LNCAP (cell line): ENCODE data around the gene ADCY3.

Source experiments
- TF ChIP-seq, protein P1 (sequence below): fragments of 450-650 bp; IDR thresholded peaks from 2 replicates; pipeline ENCODE4 v1.5.1; 2017; ENCODE audit warnings: mild to moderate bottlenecking

Gene ADCY3

GRCh38 chr2:24874035-24874434 is 46.0 kb downstream of the ADCY3 start:
- TF ChIP-seq, protein P1, sequence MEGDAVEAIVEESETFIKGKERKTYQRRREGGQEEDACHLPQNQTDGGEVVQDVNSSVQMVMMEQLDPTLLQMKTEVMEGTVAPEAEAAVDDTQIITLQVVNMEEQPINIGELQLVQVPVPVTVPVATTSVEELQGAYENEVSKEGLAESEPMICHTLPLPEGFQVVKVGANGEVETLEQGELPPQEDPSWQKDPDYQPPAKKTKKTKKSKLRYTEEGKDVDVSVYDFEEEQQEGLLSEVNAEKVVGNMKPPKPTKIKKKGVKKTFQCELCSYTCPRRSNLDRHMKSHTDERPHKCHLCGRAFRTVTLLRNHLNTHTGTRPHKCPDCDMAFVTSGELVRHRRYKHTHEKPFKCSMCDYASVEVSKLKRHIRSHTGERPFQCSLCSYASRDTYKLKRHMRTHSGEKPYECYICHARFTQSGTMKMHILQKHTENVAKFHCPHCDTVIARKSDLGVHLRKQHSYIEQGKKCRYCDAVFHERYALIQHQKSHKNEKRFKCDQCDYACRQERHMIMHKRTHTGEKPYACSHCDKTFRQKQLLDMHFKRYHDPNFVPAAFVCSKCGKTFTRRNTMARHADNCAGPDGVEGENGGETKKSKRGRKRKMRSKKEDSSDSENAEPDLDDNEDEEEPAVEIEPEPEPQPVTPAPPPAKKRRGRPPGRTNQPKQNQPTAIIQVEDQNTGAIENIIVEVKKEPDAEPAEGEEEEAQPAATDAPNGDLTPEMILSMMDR: no peak

DNA sequence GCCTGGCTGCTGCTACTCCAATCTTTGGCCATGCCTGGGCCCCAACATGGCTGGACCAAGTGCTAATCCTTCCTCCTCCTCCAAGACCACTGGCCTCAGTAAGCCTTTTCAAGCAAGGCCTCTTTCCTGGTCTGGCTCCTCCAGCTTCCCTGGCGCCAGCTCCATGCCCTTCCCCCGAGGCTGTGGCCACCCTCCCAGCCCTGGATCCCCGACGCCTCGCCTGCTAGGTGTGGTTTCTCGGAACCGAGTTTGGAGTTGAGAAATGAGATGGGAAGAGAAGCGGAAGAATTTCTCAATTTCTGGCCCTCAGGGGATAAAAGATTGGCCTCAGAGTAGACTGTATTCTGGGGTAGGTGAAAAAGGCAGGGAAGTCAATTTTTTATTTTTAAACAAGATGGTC is 46.4 kb downstream of the ADCY3 start:
- TF ChIP-seq, protein P1: no peak

DNA sequence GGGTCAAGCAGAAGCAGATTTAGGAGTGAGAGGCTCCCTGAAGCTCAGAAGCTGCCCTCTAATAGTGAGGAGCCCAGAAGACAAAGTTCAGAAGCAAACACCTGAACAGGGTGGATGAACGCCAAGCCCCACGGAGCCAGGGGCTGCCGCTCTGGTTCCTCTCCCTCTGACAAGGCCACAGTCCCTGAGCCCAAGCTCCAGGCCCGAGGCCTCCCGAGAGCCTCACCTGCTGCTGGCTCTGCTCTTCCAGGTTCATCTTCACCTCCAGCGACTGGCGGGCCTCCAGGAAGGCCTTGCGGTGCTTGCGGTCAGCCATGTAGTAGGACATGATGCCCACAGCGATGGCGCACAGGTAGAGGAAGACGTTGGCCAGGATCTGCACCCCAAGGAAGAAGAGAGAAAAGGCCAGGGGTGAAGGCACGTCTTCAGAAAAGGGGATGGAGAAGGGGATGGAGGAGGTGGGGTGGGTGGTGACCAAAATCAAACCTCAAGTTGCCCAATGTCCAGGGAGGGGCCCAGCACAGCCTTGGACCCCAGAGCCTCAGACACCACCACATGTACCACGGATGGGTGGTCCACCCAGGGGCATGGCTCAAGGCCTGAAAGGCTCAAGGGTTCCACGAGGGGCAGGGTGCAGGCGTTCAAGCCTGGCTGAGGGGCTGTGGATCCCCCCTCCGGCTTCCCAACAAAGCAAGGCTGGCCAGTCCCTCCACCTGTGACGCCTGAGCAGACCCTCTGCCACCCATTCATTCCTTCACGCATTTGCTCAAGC is 47.5 kb downstream of the ADCY3 start:
- TF ChIP-seq, protein P1: no peak

DNA sequence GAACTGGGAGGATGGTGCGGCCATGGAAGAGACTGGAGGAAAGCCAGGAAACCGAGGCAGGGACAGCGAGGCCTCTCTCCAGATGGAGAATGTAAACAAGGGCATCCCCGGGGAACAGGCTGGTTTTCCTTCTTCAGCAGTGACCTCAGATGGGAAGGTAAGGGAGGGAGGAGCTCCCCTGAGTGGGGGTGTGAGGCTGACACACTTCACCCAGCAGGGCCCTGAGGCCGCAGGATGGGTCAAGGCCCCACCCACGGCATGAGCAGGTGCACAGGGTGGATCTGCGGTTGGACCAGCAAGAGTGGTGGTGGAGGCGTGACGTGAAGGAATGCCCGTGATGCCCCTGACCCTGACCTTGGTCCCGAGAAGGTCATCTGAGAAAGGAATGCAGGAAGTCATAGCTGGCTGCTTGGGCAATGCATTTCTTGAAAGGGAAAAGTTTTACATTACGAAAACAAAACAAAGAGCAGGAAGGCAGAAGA is 48.1 kb downstream of the ADCY3 start:
- TF ChIP-seq, protein P1: no peak

GRCh38 chr2:24870891-24871705 is 48.9 kb downstream of the ADCY3 start:
- TF ChIP-seq, protein P1: no peak

DNA sequence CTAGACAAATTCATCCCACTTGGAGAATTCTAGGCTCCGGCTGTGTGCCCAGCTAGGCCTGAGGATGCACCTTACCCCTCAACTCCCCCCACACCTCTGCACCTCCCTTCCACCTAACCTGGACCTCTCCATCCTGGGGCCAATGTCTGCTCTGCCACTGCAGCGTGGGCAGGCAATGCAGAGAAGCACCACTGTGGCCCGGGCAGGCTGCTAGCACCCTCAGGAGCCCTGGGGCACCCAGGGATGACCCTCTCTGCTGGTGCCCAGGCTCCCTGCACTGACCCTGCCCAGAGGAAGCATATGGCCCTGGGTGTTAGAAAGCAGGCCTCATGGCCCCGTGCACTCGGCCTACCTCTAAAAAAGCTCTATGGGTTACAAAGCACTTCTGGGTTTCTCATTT is 49.6 kb downstream of the ADCY3 start:
- TF ChIP-seq, protein P1: no peak

DNA sequence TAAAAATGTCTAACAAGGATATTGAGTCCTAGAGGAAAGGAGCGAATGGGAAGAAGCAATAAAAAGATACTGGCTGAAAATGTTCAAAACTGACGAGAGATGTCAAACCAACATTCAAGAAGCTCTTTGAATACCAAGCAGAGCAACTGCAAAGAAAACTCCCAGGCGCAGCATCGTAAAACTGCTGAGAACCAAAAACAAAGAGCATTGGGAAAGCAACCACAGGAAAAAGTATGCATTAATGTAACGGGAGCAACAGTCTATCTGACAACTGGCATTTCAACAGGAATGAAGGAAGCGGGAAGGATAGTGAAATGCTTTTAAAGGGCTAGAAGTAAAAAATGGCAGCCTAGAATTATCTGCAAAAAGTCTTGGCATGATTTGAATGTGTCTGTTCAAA is 53.1 kb downstream of the ADCY3 start:
- TF ChIP-seq, protein P1: no peak
